HG03025 (cell line): ENCODE results near the gene TMSB4Y.

Experiments used
- ATAC-seq: cut with Tn5 transposase; IDR thresholded peaks from one replicate; pipeline ENCODE4 v1.9.1; 2021; ENCODE audit warnings: mild to moderate bottlenecking, moderate library complexity; ENCODE audit not compliant: unreplicated experiment, low FRiP score

TMSB4Y gene

DNA sequence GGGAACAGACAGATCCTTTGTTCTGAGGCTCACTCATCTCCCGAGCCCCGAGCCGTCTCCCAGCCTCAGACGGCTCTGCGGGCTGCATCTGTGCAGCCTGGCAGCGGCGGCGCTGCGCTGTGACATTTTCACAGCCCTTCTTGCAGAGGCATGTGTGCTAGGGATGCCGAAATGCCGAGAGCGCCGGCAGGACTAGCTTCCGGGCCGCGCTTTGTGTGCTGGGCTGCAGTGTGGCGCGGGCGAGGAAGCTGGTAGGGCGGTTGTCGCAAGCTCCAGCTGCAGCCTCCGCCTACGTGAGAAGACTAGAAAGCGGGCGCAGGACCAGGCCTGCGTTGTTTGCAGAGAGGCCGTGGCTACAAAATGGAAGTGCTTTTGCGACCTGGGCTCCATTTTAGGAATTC is at the start of gene TMSB4Y:
Gene TMSB4Y (plus strand): TSS at position 332 of the 401 bp plus-strand sequence.
- ATAC-seq, result no peak

- no peak for ATAC-seq
These were observed 39.5 kb upstream of the TMSB4Y start for GRCh38 chrY:13664162-13664561.

DNA sequence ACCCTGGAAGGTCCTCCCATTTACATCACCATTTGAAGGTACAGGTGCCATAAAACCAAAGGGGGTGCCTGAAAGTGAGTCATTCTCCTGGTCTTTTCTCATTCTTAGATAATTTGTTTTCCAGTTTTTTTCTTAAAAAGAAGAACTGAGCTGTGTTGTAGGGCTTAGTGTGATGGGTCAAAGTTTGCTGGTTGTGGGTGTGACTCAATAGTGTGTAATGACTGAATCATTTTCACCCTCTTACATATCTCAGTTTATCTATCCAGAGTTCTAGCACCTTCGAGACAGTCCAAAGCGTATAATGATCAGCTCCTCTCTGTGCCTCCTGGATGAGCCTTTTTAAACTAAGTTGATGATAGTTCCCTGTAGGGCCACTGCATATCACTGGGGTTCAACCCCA is 32.6 kb upstream of the TMSB4Y start:
- ATAC-seq, result no peak

DNA sequence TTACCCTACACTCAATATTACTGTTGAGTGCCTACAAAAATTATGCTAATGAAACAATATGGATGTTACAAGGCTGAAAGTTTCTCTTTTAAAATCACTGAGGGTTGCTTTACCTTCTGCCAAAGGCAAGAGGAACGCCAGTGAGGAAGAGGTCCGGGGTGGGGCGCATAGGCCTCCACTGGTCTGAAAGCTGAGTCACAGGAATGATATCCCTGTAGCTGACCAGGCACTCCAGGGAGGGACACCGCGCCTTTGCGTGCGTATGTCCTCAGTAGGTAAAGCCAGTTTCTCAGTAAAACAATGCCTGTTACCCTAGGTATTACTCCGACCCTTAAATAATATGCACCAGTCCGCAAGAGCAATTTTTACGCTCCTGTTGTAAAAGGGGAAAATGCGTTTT is 1.4 kb upstream of the TMSB4Y start:
- ATAC-seq, result no peak

GRCh38 chrY:13704121-13704930 is 627 bp downstream of the TMSB4Y start:
- ATAC-seq, result no peak

DNA sequence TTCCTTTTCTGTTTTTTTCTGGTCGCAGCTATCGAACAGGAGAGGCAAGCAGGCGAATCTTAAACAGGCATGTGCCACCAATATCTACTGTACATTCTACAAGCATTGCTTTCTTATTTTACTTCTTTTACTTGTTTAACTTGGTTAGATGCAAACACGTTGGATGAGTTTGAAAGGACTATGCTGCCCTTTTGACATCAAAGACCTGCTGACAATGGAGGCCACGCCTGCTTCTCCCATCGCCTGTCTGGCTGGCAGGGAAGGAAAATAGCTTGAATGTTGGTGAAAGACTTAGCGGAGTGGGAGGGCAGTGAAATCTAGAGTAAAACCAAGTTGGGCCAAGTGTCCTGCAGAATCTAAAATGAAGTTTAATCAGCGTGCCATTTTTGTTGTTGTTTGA is 1.5 kb downstream of the TMSB4Y start:
- no peak for ATAC-seq

- no peak for ATAC-seq
These were observed 4.3 kb downstream of the TMSB4Y start for GRCh38 chrY:13708038-13708437.

- ATAC-seq, result no peak
These were observed 15.3 kb downstream of the TMSB4Y start for GRCh38 chrY:13718996-13719395.

- no peak for ATAC-seq
These were observed 25.8 kb downstream of the TMSB4Y start for GRCh38 chrY:13729517-13729916.

- ATAC-seq, result no peak
These were observed 34.9 kb downstream of the TMSB4Y start for GRCh38 chrY:13738618-13739017.

DNA sequence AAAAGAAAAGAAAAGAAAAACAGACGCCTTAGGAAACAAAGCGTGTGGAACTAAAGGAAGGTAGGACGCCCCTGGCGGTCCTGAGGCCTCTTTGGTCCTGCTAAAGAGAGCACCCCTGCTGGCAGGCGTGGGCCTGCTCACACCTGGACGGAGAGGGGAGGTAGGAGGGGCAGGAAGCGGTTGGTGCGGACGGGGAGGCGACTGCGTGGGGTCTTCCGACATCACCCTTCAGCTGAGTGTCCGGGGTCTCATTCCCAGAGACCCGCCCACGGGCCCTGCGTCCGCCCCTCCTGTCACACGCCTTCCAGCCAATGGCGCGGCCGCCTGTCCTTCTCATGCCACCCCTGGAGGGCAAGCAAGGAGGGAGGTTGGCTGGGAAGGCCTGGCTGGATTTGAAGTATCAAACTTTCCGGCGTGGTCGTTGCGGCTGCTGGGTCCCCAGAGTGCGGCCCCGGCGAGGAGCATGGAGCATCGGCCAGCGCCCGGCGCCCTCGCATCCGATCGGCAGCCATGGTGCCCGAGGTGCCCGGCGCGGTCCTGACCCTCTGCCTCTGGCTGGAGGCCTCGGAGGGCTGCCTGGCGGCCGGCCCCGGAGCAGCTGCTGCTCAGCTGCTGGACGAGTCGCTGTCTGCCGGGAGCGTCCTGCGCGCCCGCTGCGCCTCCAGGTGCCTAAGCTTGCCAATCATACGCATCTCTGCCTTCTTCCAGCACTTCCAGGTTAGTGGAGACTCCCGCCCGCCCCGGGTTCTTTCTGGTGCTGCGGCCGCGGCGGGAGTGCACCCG is 47.8 kb downstream of the TMSB4Y start:
- no peak for ATAC-seq

DNA sequence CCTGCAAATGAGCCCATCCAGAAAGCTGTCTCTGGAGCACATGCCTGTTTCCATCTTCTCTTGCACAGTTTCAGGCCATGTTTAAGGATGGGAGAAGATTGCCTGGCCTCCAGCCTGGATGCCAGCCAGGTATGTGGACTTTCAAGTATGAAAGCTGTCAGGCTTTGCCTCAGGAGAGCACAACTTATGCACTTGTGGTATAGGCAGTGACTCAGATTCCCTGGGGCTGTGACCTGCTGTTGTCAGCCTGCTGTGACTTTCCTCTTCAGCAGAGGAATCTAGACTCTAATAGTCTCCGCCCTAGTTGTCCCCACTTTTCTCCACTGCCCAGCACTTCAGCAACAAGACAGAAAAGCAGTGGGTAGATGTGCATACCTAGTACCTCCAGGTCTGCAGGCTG is 51.0 kb downstream of the TMSB4Y start:
- ATAC-seq, result no peak
